ENCODE data around the gene ARMC2. TPM values are rescaled to one million over a fixed set of nuclear protein-coding genes. Genes with fewer than 3 reads are reported as not detected.

The ARMC2 gene
- total and polyA plus RNA-seq, 2 donors (not counting 3 experiments of a cell fraction or from before 2014, with no cell fraction given) = 1.7 to 3.7 TPM

- no TSS peak for BruUV-seq (replicated peaks)
- Histone ChIP-seq H3K9me3 (replicated peaks; ENCODE audit: control insufficient read depth, insufficient read depth, low read length) (no peaks in the 10 kb centered on the region), H3K9me1 (replicated peaks; ENCODE audit: control insufficient read depth, extremely low read depth, insufficient read depth, low read length) (no peaks in the 10 kb centered on the region), H3K4me1 (ENCODE audit: control insufficient read depth, extremely low read depth, insufficient read depth, low read length) (peaks cover 6% of the 10 kb centered on the region), H3K36me3 (ENCODE audit: control insufficient read depth in 2 of 2, extremely low read depth in 1 of 2, insufficient read depth in 2 of 2, low read length in 2 of 2) (no peaks in the 10 kb centered on the region), H3K27ac (ENCODE audit: insufficient read depth, low read depth, low read length) (no peak overlapping the region), H2AFZ (ENCODE audit: low read depth, low read length) (no peak overlapping the region), H3K9ac (replicated peaks; ENCODE audit: extremely low read depth, insufficient read depth, low read length) (no peak overlapping the region), H3K79me2 (ENCODE audit: control insufficient read depth, insufficient read depth, low read length) (peaks cover 7% of the 10 kb centered on the region), H4K20me1 (replicated peaks; ENCODE audit: control insufficient read depth, extremely low read depth, insufficient read depth, low read length) (no peaks in the 10 kb centered on the region), H3K4me3 (replicated peaks in 1 of 3; ENCODE audit: insufficient read depth in 1 of 3, low read depth in 1 of 3, low read length in 3 of 3) (peak overlapping the region in 1 of 3 experiments; percentile 95), H3K27me3 (ENCODE audit: control insufficient read depth in 2 of 2, insufficient read depth in 2 of 2, low read length in 2 of 2) (no peaks in the 10 kb centered on the region), H3K4me2 (ENCODE audit: insufficient read depth, low read length) (peak overlapping the region; percentile 92)
- no peak for FAIRE-seq
- DNase-seq (ENCODE audit: low read depth, low spot score) = no peak
- ChIA-PET POLR2A (no interaction called here), CTCF (interaction anchor here (1.4 kb wide), 1 partner anchor 16 kb away, joined by 3 read pairs; no protein-coding TSS in a partner anchor)
- dilution Hi-C loops (cut with MboI; ENCODE audit: extremely low pct_ligation_motif_present, low sequenced_read_pairs) = no loop called here
- intact Hi-C loops (cut with micrococcal nuclease) = loop anchor here (5.0 kb wide), 1 partner anchor 110 kb away; no protein-coding TSS in a partner anchor
- TF ChIP-seq FOS (IDR thresholded peaks at IDR 0.05; ENCODE audit: borderline replicate concordance, insufficient read depth, low read length) (no peak), EZH2 (IDR thresholded peaks at IDR 0.05; ENCODE audit: borderline replicate concordance, low read depth, low read length, severe bottlenecking) (no peak), MYC (IDR thresholded peaks at IDR 0.05; ENCODE audit: low read depth, low read length) (no peak), JUN (IDR thresholded peaks at IDR 0.05; ENCODE audit: borderline replicate concordance, insufficient read depth, insufficient read length, low read depth) (no peak), GATA2 (IDR thresholded peaks at IDR 0.05; ENCODE audit: insufficient read depth, insufficient read length, low read depth, low read length) (no peak), POLR2AphosphoS5 (IDR thresholded peaks at IDR 0.05; ENCODE audit: insufficient read depth, low read depth, low read length) (no peak), POLR2A (IDR thresholded peaks at IDR 0.05; ENCODE audit: low read depth, low read length) (no peak), MAX (IDR thresholded peaks at IDR 0.05; ENCODE audit: insufficient read depth, insufficient read length) (no peak), CTCF (IDR thresholded peaks at IDR 0.05; ENCODE audit: extremely low read depth in 1 of 2, insufficient read depth in 1 of 2, low read depth in 1 of 2, low read length in 2 of 2) (no peak)
Observed at GRCh38 chr6:109007521-109007920, 159.3 kb downstream of the ARMC2 start.
